B cell (primary cell): ENCODE data around the gene CD63. TPM values are rescaled to one million over a fixed set of nuclear protein-coding genes. Genes with fewer than 3 reads are reported as not detected.

Experiments
- ATAC-seq: fragments of 200-7000 bp; cut with Tn5 transposase; one replicate; pipeline ENCODE4 v1.10.0; 2021; ENCODE audit warnings: low read depth, mild to moderate bottlenecking, moderate number of reproducible peaks, moderate library complexity
- CTCF ChIA-PET: fragments of 350-600 bp; sonication (Branson Sonifier 250); formaldehyde crosslinking; loops from one replicate; lab custom pipeline; 2021; ENCODE audit warnings: antibody characterized with exemption, inconsistent platforms; lab: Charles Lee
- POLR2A ChIA-PET: fragments of 350-600 bp; sonication (Branson Sonifier 250); formaldehyde crosslinking; loops from one replicate; lab custom pipeline; 2021; ENCODE audit warnings: antibody characterized with exemption; lab: Charles Lee
- DNase-seq: peaks from one replicate; pipeline ENCODE4 v3.0.0; 2013
- H2AFZ ChIP-seq: 2 replicates; pipeline ENCODE4 v1.6.1; 2012; ENCODE audit warnings: mild to moderate bottlenecking, low read depth, low read length; ENCODE audit not compliant: insufficient read depth, poor library complexity, severe bottlenecking
- H3K27ac ChIP-seq, 2 donors: 1 replicate in 1 of 2; 2 replicates in 1 of 2; pipeline ENCODE4 v1.5.1; 2012 to 2013; ENCODE audit warnings: low read length in 2 of 2, mild to moderate bottlenecking in 2 of 2, moderate library complexity in 1 of 2
- H3K27me3 ChIP-seq, 4 experiments: fragments of 200-600 bp in 1 of 4; sonication (generic) in 1 of 4; replicated peaks in 1 of 4; 1 replicate in 2 of 4; 2 replicates in 2 of 4; pipeline versions ENCODE4 v1.6.1 to v1.7.0; 2013 to 2016; ENCODE audit warnings: low read length in 3 of 4, mild to moderate bottlenecking in 2 of 4, mixed read lengths in 1 of 4, moderate library complexity in 1 of 4; ENCODE audit not compliant: insufficient read depth in 4 of 4, control insufficient read depth in 3 of 4; ENCODE audit errors: control extremely low read depth in 1 of 4
- H3K36me3 ChIP-seq, 2 experiments: replicated peaks in 1 of 2; 1 replicate in 1 of 2; 2 replicates in 1 of 2; pipeline versions ENCODE4 v1.6.1 to v1.7.1; 2013; ENCODE audit warnings: low read length in 1 of 2; ENCODE audit not compliant: insufficient read depth in 2 of 2, control insufficient read depth in 1 of 2; ENCODE audit errors: control extremely low read depth in 1 of 2, extremely low read depth in 1 of 2
- H3K4me1 ChIP-seq, 2 donors: fragments of 200-600 bp in 1 of 2; sonication (generic) in 1 of 2; 1 replicate in 1 of 2; 2 replicates in 1 of 2; pipeline versions ENCODE4 v1.5.1 to v1.6.1; 2013 to 2017; ENCODE audit warnings: low read length in 2 of 2; ENCODE audit not compliant: control insufficient read depth in 2 of 2, insufficient read depth in 2 of 2
- H3K4me2 ChIP-seq: replicated peaks from 2 replicates; pipeline ENCODE3; 2012; ENCODE audit warnings: mild to moderate bottlenecking, low read depth, low read length; ENCODE audit not compliant: poor library complexity, severe bottlenecking
- H3K4me3 ChIP-seq, 5 experiments: fragments of 200-600 bp in 1 of 5; sonication (generic) in 1 of 5; 1 replicate in 3 of 5; 2 replicates in 2 of 5; pipeline versions ENCODE4 v1.5.1 to v1.7.0; 2011 to 2016; ENCODE audit warnings: low read length in 4 of 5, mild to moderate bottlenecking in 4 of 5, low read depth in 2 of 5, control low read depth in 1 of 5, moderate library complexity in 1 of 5; ENCODE audit not compliant: insufficient read depth in 1 of 5; ENCODE audit errors: control extremely low read depth in 1 of 5, extremely low read depth in 1 of 5
- H3K79me2 ChIP-seq: fragments of 200-600 bp; sonication (generic); one replicate; pipeline ENCODE4 v1.6.0; 2016; ENCODE audit warnings: low read length; ENCODE audit not compliant: control insufficient read depth, insufficient read depth
- H3K9ac ChIP-seq: fragments of 200-600 bp; sonication (generic); 2 replicates; pipeline ENCODE4 v1.6.1; 2017; ENCODE audit warnings: mild to moderate bottlenecking, low read length, moderate library complexity
- H3K9me3 ChIP-seq, 3 donors: one replicate each; pipeline versions ENCODE4 v1.6.1 to v1.7.1; 2013; ENCODE audit warnings: low read length in 2 of 3; ENCODE audit not compliant: control insufficient read depth in 2 of 3, insufficient read depth in 1 of 3; ENCODE audit errors: control extremely low read depth in 1 of 3
- H4K20me1 ChIP-seq: 2 replicates; pipeline ENCODE4 v1.6.0; 2012; ENCODE audit warnings: mild to moderate bottlenecking, low read length; ENCODE audit not compliant: insufficient read depth, control insufficient read depth, poor library complexity, severe bottlenecking
- H3K27ac Mint-ChIP-seq: one replicate; pipeline ENCODE4 v1.8.0; 2021; ENCODE audit warnings: mixed read lengths
- H3K27me3 Mint-ChIP-seq: one replicate; pipeline ENCODE4 v1.8.0; 2021; ENCODE audit warnings: mixed read lengths
- H3K4me1 Mint-ChIP-seq: one replicate; pipeline ENCODE4 v1.8.0; 2021; ENCODE audit warnings: mixed read lengths
- H3K4me3 Mint-ChIP-seq: one replicate; pipeline ENCODE4 v1.8.0; 2021; ENCODE audit warnings: mixed read lengths
- H3K9me3 Mint-ChIP-seq: one replicate; pipeline ENCODE4 v1.8.0; 2022; ENCODE audit warnings: mixed read lengths; ENCODE audit not compliant: insufficient read depth
- CTCF ChIP-seq: fragments of 200-600 bp; IDR thresholded peaks from one replicate; pipeline ENCODE4 v1.8.0; 2022; ENCODE audit warnings: antibody characterized with exemption, mild to moderate bottlenecking
- EZH2 ChIP-seq: IDR thresholded peaks from 2 replicates; pipeline ENCODE4 v1.6.1; 2012; ENCODE audit warnings: borderline replicate concordance, low read depth, mild to moderate bottlenecking, moderate library complexity, low read length; ENCODE audit not compliant: insufficient read depth, poor library complexity, severe bottlenecking
- WGBS: methylation state at CpG from one replicate; pipeline ENCODE4 v1.1.5; 2013; ENCODE audit warnings: missing lambda C conversion rate; ENCODE audit not compliant: insufficient coverage; 5-methylcytosine and 5-hydroxymethylcytosine counted together
- intact Hi-C: fragments of 100-400 bp; cut with micrococcal nuclease; formaldehyde crosslinking; loops from one replicate; pipeline ENCODE4 v1.10.0; 2022
- polyA plus RNA-seq: library from polyadenylated mRNA; depleted of rRNA; stranded (reverse); fragments of >200 nt; gene quantifications from 2 replicates; pipeline ENCODE4 v1.2.3, GENCODE V29; 2012
- total RNA-seq, 2 donors: library from RNA; stranded (reverse); fragments of 120-200 nt in 1 of 2; gene quantifications; 1 replicate in 1 of 2; 2 replicates in 1 of 2; pipeline versions ENCODE4 v1.2.3 to v1.2.4, GENCODE V29; 2013 to 2022

The CD63 gene
- total and polyA plus RNA-seq, 2 donors (not counting 1 experiment from before 2014, with no cell fraction given): 43.0 to 104 TPM

GRCh38 chr12:55720071-55720564 is 8.7 kb downstream of the CD63 start, which contains the start of gene RDH5:
RDH5 (plus strand) TSS chr12:55720393; CDS start chr12:55721185, 792 bp downstream.
- Mint-ChIP-seq H3K27me3 (no peaks in the 10 kb centered on the region), H3K9me3 (no peaks in the 10 kb centered on the region), H3K4me1 (peaks cover 47% of the 10 kb centered on the region), H3K4me3 (no peak within 1 kb of the TSS), H3K27ac (no peak within 1 kb of the TSS)
- ATAC-seq (no peak), DNase-seq (no peak)
- Histone ChIP-seq H3K4me1 (peaks cover 18 to 42% of the 10 kb centered on the region in 2 donors), H3K4me3 (no peak within 1 kb of the TSS), H3K27me3 (no peaks in the 10 kb centered on the region), H3K9me3 (no peaks in the 10 kb centered on the region), H3K36me3 (peaks cover 0 to 32% of the 10 kb centered on the region in 2 experiments), H3K4me2 (no peak within 1 kb of the TSS), H2AFZ (no peak within 1 kb of the TSS), H3K27ac (no peak within 1 kb of the TSS), H4K20me1 (peaks cover 23% of the 10 kb centered on the region), H3K9ac (no peak within 1 kb of the TSS), H3K79me2 (peaks cover 25% of the 10 kb centered on the region)
- TF ChIP-seq EZH2 (no peak), CTCF (no peak)
- intact Hi-C loops: no loop called here
- ChIA-PET CTCF (interaction anchor here (0.7 to 11.0 kb wide), 9 partner anchors 9 to 74 kb away, joined by 3 to 147 read pairs (median 4); partner anchors contain the start of gene CD63), POLR2A (no interaction called here)
- WGBS: 98% methylated on average over 4 of the region's 6 CpGs

- no peak overlapping the region for H3K27ac ChIP-seq
- H3K4me3 ChIP-seq: no peak overlapping the region
- peaks cover 25% of the 10 kb centered on the region for H3K79me2 ChIP-seq
- Mint-ChIP-seq H3K27me3 (no peaks in the 10 kb centered on the region), H3K27ac (no peak overlapping the region), H3K9me3 (no peaks in the 10 kb centered on the region), H3K4me1 (peaks cover 42% of the 10 kb centered on the region), H3K4me3 (no peak overlapping the region)
- H3K27me3 ChIP-seq: no peaks in the 10 kb centered on the region
- ChIA-PET POLR2A (no interaction called here), CTCF (interaction anchor here (0.6 to 11.0 kb wide), 5 partner anchors 10 to 656 kb away, joined by 3 to 147 read pairs (median 9); partner anchors contain the start of gene CD63)
- intact Hi-C loops: no loop called here
- H3K4me2 ChIP-seq: no peak overlapping the region
- DNase-seq: no peak
- TF ChIP-seq CTCF: no peak
- TF ChIP-seq EZH2: no peak
- no peak overlapping the region for H2AFZ ChIP-seq
- no peaks in the 10 kb centered on the region for H3K9me3 ChIP-seq
- H4K20me1 ChIP-seq: peaks cover 23% of the 10 kb centered on the region
- WGBS: no CpG with 5 or more reads among the region's 7 CpGs
- H3K9ac ChIP-seq: no peak overlapping the region
- peaks cover 16 to 36% of the 10 kb centered on the region in 2 donors for H3K4me1 ChIP-seq
- peaks cover 0 to 27% of the 10 kb centered on the region in 2 experiments for H3K36me3 ChIP-seq
- no peak for ATAC-seq
Measured at GRCh38 chr12:55719371-55719770, 9.4 kb downstream of the CD63 start.
